GM19099 (cell line): Measurements from ENCODE around the gene DCTD.

Experiments used
- POLR2A ChIP-seq: IDR thresholded peaks from 3 replicates; pipeline ENCODE4 v1.6.1; 2011; ENCODE audit warnings: low read depth; ENCODE audit not compliant: insufficient read length; ENCODE audit errors: extremely low read depth

Gene DCTD

GRCh38 chr4:182863501-182863900 lies 53.7 kb downstream of the DCTD start:
- no peak for TF ChIP-seq POLR2A

DNA sequence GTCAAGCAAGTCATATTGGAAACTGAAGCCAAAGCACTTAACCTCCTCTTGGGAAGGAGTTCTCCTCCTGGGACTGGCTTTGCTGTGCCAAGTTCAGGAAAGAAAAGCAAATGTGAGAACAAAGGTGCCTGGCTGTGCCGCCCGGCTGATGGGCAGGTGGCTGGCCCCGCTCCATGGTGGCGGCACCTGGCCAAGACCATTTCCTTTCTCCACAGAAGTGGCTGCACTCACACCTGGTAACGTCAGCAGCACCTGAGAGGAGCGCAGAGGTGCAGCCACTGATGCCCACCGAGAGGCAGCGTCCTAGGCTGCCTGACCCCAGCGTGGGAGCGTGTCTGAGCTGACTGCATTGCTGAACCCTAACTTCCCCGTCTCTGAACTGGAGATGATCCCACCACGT lies 54.3 kb downstream of the DCTD start:
- no peak for TF ChIP-seq POLR2A

- no peak for TF ChIP-seq POLR2A
These were observed 54.9 kb downstream of the DCTD start for GRCh38 chr4:182862141-182862875.

DNA sequence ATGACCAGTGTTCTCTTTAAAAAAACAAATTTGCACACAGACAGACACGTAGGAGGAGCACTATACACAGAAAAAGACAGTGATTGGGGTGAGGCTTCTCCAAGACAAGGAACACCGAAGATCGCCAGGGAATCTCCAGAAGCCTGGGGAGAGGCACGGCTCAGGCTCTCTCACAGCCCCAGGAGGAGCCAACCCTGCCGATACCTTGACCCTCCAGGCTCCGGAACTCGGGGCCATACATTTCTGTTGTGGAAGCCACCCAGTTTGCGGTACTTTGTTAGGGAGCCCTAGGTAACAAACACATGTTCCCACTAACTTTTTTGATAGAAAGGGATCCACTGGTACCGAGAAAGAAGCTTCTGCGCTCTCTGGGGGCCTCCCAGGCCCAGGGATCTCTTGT lies 55.8 kb downstream of the DCTD start:
- TF ChIP-seq POLR2A: no peak

DNA sequence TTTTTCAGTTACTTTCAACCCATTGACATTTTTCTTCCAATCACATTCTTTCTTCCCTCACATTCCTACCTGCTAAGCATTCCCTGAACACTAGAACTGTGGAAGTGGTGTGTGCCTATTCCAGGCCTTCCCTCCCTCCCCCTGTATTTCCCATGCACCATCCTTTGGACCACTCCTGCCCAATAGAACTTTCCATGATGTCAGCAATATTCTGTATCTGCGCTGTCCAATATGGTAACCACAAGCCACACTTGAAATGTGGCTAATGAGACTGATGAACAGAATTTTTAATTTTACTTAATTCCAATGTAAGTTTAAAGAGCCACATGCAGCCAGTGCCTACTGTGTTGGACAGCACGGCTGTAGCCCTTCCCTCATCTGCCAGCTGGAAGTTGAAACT lies 57.5 kb downstream of the DCTD start:
- no peak for TF ChIP-seq POLR2A

DNA sequence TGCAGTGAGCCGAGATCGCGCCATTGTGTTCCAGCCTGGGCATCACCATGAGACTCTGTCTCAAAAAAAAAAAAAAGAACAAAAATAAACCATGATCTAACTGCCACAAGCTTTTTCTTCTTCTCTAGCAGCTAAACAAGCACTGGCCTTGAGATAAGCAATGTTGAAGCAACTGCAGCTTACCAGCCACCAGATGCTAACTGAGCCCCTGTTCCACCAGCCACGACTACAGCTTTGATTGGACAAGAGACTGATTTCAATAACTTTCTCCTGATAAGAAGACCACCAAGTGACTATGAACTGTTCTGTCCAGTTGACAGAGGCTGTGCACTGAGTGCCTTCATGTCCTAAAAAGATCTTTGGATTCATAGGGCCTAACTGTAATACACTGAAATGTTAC lies 58.5 kb downstream of the DCTD start:
- no peak for TF ChIP-seq POLR2A

DNA sequence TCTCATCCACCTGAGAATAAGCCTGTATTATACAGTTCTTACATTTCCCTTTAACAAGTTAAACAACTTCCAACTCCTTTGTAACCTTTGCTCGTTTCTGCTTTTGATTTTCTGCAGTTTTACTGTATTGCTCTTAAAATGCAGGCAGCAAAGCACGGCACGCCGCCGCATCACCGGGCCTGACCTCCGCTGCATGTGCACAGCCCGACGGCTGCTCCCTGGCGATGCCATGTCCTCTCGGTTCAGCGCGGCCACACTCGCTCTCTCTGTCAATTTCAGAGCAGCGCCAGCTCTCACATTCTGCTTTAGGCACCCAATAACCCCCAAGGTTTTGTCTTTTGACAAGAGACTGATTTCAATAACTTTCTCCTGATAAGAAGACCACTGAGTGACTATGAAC lies 60.3 kb downstream of the DCTD start:
- TF ChIP-seq POLR2A: no peak

DNA sequence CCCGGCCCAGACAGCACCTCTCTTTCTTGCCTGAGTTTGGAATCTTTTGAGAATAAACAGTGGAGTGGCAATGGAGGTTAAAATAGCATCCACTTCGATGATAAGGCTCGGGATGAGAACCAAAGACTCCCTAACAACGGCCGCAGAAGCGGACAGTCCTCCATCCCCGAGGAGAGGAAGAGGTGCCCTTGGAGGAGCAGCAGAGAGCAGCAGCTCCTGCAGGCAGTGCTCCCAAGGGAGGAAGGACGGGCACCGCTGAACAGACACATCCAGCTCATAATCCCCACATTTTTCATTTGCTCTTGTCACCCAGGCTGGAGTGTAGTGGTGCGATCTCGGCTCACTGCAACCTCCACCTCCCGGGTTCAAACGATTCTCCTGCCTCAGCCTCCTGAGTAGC lies 61.3 kb downstream of the DCTD start:
- TF ChIP-seq POLR2A: no peak

DNA sequence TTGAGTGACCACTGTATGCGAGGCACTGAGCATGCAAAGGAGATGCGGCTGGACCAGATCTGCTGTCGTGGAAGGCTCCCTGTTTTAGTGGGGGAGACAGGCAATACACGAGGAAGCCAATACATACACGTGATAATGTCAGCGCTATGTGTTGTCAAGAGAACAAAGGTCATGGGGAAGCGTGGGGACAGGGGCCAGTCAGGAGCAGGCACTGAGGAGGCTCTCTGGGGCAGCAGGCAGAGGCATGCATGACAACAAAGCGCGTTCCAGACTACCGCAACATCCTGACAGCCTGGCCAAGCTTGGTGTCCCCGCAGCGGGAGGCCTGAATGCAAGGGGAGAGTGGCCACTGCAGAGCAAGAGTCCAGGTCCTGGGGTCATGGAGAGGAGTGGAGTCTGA lies 61.9 kb downstream of the DCTD start:
- no peak for TF ChIP-seq POLR2A

- no peak for TF ChIP-seq POLR2A
These were observed 62.7 kb downstream of the DCTD start for GRCh38 chr4:182854466-182854865.

DNA sequence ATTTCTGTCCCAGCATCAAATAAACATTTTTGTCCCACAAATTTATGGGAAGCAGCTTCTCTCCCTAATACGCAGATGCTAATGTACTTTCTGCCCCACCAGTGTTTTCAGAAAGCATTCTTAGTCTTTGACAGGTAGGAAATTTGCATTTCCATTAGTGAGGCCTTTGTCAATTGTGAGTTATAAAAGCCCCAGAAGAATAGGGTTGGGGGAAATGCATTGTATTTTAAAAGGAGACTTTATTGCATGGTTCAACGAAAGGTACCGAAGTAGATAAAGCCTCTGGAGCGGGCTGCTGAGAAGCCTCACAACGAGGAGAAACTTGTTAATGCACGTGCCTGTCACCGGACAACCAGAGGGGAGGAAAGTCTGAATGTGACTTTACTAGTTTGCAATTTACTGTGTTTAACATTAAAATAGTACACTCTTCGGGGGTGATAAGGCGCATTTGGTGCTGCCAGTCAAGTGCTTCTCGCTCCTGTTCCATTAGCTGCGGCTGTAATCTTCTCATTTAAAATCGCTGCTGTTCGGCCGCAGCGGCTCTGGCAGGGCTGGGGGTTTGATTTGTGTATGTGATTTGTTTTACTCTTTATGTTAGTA lies 63.4 kb downstream of the DCTD start:
- TF ChIP-seq POLR2A: no peak

DNA sequence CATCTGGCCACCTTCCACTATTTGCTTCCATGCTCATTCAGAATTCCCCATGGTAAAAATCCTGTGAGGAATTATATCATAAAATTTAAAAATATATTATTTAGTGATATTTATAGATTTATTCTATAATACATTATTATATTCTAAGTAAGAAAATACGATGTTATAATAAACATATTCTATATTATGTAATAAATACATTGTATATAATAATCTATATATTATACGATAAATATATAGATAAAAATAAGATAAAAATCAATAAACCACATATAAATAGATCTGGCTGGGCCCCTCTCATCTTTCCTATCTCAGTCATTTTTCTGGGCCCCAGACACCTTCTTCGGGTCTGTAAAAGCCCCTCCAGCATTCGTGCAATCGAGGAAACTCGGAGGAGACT lies 68.5 kb downstream of the DCTD start:
- TF ChIP-seq POLR2A: no peak

- no peak for TF ChIP-seq POLR2A
These were observed 69.4 kb downstream of the DCTD start for GRCh38 chr4:182847576-182848450.

GRCh38 chr4:182846036-182846435 lies 71.2 kb downstream of the DCTD start:
- TF ChIP-seq POLR2A: no peak

DNA sequence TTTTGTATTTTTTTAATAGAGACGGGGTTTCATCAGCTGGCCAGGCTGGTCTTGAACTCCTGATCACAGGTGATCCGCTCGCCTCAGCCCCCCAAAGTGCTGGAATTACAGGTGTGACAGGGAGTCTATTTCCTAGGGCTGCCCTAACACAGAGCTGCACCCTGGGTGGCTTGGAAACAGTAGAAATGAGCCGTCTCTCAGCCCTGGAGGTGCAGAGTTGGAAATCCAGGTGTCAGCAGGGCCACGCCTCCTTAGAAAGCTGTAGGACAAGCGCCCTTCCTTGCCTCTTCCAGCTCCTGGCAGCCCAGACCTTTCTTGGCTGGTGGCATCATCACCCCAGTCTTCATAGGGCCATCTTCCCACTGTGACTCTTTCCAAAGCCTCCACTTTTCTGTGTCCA lies 71.6 kb downstream of the DCTD start:
- no peak for TF ChIP-seq POLR2A
